GM19035 (cell line): ENCODE results near the gene TMPRSS4.

ENCODE experiments used
- ATAC-seq: cut with Tn5 transposase; IDR thresholded peaks from one replicate; pipeline ENCODE4 v1.9.1; 2021; ENCODE audit not compliant: unreplicated experiment

Gene TMPRSS4

GRCh38 chr11:118132385-118133151 is 55.7 kb downstream of the TMPRSS4 start:
- no peak for ATAC-seq

- ATAC-seq: no peak
Measured at GRCh38 chr11:118133816-118134215, 56.9 kb downstream of the TMPRSS4 start.

- ATAC-seq: no peak
Measured at GRCh38 chr11:118135051-118135795, 58.3 kb downstream of the TMPRSS4 start.

DNA sequence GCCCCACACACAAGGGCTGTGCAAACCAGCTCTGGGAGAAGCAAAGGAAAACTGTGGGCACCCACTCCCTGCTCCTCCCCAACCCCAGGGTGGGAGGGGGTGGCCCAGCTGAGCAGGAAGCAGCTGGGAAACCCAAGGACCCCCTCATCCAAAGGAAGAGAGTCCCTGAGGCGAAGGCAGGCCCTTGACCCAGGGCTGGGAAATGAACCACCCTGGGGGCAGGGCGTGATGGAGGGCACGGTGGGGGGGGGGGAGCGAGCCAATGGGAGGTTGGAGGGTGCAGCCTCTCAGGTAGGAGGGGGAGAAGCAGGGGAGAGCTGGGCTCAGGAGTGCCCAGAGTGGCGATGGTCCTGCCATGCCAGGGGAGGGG is 58.9 kb downstream of the TMPRSS4 start:
- ATAC-seq: no peak

DNA sequence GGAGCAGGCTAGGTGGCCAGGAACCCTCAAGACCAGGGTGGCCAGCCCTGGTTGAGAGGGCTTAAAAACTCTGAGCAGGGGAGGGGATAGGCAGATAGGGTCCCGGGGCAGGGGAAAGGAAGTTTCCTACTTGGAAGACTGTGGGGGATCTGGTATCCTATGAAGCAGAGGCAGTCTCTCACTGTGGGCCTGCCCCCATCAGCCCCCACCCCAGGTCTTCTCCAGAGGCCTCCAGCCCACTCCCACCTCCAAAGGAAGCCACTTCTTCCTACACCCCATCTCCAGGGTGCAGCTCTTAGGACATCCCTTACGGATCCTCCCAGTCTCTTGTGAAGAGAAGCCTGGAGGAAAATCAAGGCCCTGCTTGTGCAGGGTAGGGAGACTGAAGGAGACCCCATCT is 59.5 kb downstream of the TMPRSS4 start:
- ATAC-seq: no peak

- ATAC-seq: no peak
Measured at GRCh38 chr11:118136801-118137200, 59.9 kb downstream of the TMPRSS4 start.

- ATAC-seq: no peak
Measured at GRCh38 chr11:118138839-118139420, 62.1 kb downstream of the TMPRSS4 start.

DNA sequence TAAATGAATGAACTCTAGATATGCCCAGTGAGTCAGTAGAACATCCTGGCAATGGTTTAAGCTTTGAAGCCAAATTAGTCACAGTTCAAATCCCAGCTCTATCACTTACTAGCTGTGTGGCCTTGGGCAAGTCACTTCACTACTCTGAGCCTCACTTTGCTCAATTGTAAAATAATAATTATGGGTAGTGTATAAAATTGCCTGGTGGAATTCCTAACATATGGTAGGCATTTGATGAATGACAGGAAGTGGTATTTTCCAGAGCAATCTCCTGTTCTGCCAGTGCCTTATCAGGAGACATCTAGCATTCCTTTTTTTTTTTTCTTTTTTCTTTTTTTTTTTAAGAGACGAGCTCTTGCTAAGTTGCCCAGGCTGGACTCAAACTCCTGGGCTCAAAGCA is 62.7 kb downstream of the TMPRSS4 start:
- ATAC-seq: no peak

DNA sequence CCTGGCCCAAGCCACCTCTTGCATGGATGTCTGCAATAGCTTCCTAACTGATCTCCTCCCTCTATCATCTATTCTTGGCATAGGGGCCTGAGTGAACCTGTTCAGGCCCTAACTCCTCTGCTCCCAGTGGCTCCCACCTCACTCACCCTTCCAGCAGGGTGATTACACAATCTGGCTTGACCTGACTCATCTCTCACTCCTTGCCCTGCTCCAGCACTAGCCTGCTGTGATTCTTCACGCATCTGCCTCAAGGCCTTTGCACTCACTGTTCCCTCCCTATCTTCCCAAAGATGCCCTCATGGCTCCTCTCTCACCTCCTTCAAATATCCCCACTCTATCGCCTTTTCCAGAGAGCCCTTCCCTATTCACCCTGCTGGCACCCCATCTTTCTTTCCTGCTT is 65.2 kb downstream of the TMPRSS4 start:
- ATAC-seq: no peak

DNA sequence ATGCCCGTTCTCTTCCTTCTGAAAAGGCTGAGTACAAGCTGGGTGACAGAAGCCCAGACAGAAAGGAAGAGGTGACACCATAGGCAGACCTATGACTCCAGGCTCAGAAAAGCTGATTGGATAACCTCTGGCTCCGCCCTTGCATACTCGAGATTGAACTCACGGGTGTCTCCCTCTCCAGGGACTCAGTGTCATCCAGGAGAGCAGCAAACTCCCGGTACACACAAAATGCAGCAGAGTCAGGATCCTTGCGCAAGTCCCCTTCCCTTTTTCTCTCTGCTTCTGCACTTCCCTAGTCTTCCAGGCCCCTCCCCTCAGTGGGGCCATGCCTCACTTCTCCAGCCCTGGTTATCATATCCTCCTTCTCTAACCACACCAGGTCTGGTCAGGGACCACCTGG is 65.9 kb downstream of the TMPRSS4 start:
- ATAC-seq: no peak

GRCh38 chr11:118143661-118144185 is 66.8 kb downstream of the TMPRSS4 start:
- no peak for ATAC-seq

DNA sequence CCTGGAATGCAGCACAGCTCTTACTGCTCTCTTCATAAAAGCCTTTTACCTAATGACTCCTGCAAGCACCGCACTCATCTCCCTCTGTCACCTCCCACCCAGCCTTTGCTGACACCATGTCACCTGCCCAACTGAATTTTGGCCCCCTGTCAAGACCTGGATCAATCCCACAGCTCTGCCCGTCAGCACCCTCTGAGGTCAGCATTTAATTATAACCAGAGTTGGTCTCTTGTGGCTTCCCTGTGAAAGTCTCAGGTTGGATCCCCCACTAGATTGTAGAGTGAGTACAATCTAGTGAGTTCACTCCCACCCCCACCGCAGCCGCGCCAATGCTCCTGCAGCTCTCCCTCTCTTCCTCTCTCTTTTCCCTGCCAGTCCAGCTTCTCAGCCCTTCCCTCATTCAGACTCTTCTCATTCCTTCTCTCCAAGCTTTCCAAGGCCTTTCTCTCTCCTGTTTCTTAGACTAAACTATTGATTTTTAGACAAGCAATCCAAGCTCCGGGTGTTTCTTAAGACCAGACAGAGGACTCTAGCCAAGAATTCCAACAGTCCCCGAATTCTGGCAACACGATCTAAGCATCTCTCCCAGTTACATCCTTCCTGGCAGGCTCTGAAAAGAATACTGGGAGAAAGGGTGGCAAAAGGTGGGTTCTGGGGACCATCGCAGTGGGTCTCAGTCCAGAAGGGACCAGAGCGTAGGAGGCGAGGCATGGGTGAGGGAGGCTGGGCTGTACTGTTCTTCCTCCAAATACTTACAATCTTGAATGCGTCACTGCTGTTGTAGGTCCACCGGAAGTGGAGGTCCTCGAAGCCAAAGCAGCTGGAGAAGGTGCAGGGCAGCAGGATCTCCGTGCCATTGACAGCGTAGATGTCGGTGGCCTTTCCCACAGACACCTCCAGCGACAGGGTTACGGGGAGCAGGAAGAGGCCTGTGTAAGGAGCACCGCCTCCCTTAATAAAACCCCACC is 67.7 kb downstream of the TMPRSS4 start:
- ATAC-seq: no peak

DNA sequence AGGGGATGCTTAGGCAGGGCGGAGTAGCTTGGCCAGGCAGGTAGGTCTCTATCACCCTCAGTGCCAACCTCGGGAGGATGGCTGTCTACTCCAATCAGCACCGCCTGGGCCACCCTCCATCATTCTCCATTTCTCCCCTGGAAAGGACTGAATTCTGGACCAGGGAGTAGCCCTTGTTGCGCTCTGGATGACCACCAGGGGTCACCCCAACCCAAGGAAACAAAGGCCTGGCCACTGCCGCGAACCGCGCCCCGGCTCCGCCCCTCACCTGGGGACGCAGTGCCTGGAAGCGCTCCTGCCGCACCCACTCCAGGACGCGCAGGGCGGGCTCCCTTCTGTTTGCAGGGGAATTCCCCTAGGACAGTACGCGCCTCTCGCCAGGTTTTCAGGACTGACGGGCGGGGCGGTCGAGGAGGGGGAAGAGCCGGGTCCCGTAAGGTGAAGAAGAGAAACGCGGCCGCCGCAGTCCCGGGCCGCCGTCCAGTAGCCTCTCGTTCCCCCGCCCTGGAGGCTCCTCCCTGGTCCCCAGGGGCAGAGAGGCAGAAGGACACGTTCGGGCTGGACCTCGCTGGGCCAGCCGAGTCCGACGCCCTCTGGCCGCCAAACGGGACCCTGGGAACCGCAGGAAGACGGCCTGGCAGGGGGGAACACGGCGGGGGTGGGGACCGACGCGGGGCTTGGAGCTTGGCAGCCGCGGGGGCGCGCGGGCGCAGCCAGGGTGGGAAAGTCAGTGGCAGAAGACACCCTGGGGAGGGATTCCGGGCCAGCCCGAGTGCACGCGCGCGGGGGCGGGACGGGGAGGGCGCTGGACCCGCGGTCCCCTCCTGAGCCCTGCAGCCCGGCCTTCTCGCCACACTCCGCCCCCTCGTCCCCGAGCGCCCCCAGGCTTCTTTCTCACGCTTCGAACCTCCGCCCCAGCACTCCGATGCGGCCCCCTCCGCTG is 68.7 kb downstream of the TMPRSS4 start:
- peak; percentile 88 for ATAC-seq

GRCh38 chr11:118146554-118146953 is 69.7 kb downstream of the TMPRSS4 start:
- no peak for ATAC-seq

GRCh38 chr11:118147502-118147901 is 70.6 kb downstream of the TMPRSS4 start:
- no peak for ATAC-seq

GRCh38 chr11:118148240-118148639 is 71.4 kb downstream of the TMPRSS4 start:
- ATAC-seq: no peak

- no peak for ATAC-seq
Measured at GRCh38 chr11:118148856-118149255, 72.0 kb downstream of the TMPRSS4 start.

DNA sequence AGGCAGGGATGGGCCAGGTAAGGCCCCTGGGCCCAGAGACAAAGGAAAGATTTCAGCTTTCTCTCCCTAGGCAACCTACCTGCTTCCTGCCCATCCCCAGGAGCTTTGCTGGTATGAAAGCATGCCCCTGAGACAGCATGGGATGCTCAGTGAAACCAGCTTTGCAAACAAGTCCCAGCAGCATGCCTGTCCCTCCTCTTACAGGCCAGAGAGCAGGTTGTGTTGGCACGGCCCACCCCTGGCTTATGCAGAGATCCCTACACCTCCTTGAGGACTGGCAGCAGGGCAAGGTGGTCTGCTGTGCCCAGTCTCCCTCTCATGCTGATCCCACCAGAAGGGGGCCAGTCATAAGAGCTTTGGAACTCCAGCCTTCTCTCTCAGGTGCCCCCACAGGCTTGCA is 72.6 kb downstream of the TMPRSS4 start:
- no peak for ATAC-seq

DNA sequence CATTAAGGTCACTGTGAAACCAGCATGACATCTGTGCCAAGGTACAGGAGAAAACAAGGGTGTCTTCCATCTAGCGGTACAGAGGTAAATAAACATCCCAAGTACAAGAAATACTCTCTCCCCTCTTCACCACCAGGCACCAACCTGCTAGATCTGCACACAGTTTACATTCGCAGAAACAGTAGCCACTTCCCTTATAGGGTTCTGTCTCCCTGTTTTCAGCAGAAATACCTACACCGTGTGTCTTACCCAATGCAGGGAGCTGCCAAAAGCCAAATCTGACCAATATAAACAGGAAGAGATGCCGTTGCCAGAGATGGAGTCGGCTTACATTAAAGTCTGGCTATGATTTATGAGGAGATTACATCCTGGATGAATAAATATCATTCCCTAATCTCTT is 74.6 kb downstream of the TMPRSS4 start:
- ATAC-seq: no peak
